GM12874 (cell line): Measurements from ENCODE around the gene XPO5.
A peak's percentile ranks its signal among the peaks of the same experiment; 100 is the strongest.

Experiments
- CTCF ChIP-seq: IDR thresholded peaks from 2 replicates; pipeline ENCODE4 v1.5.1; 2011; ENCODE audit warnings: low read depth, mild to moderate bottlenecking, control low read depth, low read length, moderate library complexity; ENCODE audit not compliant: insufficient read depth

XPO5 gene

GRCh38 chr6:43497689-43498088 is 78.1 kb downstream of the XPO5 start:
- no peak for TF ChIP-seq CTCF

GRCh38 chr6:43497129-43497396 is 78.8 kb downstream of the XPO5 start:
- TF ChIP-seq CTCF = no peak

- peak; percentile 44 for TF ChIP-seq CTCF
Observed at GRCh38 chr6:43496370-43497128, 79.3 kb downstream of the XPO5 start.

- no peak for TF ChIP-seq CTCF
Observed at GRCh38 chr6:43495409-43495941, 80.4 kb downstream of the XPO5 start.

GRCh38 chr6:43494766-43495165 is 81.1 kb downstream of the XPO5 start:
- TF ChIP-seq CTCF = no peak

GRCh38 chr6:43494321-43494720 is 81.5 kb downstream of the XPO5 start:
- no peak for TF ChIP-seq CTCF

- TF ChIP-seq CTCF = no peak
Observed at GRCh38 chr6:43493833-43494232, 82.0 kb downstream of the XPO5 start.

- no peak for TF ChIP-seq CTCF
Observed at GRCh38 chr6:43493230-43493629, 82.6 kb downstream of the XPO5 start.
